WI38 (cell line): ENCODE measurements around the gene ITM2C.

ENCODE experiments used
- H3K4me3 ChIP-seq: 2 replicates; pipeline ENCODE4 v1.5.1; 2011; ENCODE audit warnings: low read depth, mild to moderate bottlenecking, control low read depth, low read length
- TF ChIP-seq, protein P1 (sequence below): IDR thresholded peaks from 2 replicates; pipeline ENCODE4 v1.5.1; 2012; ENCODE audit warnings: low read depth, mild to moderate bottlenecking, control low read depth, low read length

Gene ITM2C

DNA sequence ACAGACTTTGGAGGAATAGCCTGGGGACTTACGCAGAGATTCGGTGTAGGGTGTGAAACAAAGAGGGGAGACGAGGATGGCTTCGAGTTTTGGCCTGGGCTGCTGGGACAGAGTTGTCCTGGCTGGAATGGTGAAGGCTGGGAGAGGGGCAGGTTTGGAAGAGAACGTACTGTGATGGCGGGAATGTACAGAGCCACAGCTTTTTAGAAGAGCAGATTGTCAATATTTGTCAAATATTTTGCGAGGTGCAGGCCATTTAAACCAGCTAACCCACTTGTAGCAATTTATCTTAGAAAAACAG lies 14.4 kb upstream of the ITM2C start:
- TF ChIP-seq, protein P1, sequence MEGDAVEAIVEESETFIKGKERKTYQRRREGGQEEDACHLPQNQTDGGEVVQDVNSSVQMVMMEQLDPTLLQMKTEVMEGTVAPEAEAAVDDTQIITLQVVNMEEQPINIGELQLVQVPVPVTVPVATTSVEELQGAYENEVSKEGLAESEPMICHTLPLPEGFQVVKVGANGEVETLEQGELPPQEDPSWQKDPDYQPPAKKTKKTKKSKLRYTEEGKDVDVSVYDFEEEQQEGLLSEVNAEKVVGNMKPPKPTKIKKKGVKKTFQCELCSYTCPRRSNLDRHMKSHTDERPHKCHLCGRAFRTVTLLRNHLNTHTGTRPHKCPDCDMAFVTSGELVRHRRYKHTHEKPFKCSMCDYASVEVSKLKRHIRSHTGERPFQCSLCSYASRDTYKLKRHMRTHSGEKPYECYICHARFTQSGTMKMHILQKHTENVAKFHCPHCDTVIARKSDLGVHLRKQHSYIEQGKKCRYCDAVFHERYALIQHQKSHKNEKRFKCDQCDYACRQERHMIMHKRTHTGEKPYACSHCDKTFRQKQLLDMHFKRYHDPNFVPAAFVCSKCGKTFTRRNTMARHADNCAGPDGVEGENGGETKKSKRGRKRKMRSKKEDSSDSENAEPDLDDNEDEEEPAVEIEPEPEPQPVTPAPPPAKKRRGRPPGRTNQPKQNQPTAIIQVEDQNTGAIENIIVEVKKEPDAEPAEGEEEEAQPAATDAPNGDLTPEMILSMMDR: no peak

DNA sequence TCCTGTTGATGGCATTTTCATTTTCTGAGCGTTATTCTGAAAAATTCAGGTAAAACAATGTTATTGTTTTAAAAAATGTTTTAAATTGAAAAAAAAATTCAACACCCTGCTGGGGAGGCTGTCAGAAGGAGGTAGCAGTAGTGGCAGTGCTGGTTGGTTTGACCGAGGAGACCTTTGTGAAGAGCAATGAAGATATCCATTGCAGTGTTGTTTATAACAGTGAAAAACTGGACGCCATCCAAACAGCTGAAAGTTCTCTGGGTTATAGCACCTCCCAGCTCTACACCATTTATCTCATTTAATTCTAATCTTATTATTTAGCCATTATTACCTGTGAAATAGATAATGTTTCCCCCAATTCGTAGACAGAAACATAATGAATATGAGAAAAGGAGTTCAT lies 12.6 kb upstream of the ITM2C start:
- TF ChIP-seq, protein P1: no peak

More for the DNA sequence above, 14.4 kb upstream of the ITM2C start:
- no peak overlapping the region for H3K4me3 ChIP-seq

DNA sequence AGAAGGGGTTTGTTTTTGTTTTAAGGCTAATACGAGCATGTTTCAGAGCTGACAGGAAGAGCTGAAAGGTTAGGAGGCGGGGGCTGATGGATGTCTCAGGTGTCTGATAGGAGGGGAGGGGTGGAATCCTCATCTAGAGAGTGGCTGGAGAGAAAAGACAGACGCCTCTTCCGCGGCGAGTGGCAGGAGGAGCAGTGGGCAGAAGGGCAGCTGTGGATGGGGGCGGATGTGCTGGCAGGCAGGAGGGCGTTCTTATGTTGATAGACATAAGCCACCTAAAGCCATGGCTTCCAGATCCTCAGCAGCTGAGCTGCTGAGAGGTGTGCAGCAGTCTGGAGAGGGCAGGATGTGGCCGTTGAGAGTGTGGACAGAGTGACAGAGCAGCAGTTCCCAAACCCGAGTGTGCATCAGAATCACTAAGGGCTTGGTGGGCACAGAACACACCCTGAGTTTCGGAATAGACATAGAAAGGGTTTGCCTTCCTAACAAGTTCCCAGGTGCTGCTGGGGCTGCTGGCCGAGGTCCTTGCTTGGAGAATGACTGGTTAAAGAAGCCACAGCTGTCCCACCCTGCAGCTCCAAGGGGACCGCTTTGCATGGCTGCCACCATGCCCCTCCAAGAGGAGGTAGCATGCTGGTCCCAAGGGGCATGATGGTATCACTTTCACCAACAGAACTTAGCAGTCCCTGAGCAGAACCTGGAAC lies 3.0 kb upstream of the ITM2C start:
- TF ChIP-seq, protein P1: no peak
- no peak overlapping the region for H3K4me3 ChIP-seq

More for the DNA sequence above, 12.6 kb upstream of the ITM2C start:
- H3K4me3 ChIP-seq: no peak overlapping the region

DNA sequence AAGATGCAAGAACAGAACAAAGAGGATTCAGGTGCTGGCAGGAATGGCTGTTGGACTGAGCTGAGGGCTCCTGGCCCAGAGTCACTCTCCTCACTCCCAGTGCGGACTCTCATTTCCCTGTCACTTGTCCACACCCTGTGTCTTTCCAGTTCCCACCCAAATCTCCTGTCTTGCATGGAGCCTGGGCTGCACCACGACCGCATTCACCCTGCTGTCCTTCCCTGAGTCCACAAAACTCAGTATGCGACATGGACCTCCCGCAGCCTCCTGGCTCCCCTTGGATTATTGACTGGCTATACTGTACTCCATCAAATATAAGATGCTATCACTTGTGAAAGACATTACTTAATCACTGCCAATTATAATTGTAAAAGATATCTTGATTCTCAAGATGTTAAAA lies 2.5 kb upstream of the ITM2C start:
- H3K4me3 ChIP-seq: no peak overlapping the region
- TF ChIP-seq, protein P1: no peak

DNA sequence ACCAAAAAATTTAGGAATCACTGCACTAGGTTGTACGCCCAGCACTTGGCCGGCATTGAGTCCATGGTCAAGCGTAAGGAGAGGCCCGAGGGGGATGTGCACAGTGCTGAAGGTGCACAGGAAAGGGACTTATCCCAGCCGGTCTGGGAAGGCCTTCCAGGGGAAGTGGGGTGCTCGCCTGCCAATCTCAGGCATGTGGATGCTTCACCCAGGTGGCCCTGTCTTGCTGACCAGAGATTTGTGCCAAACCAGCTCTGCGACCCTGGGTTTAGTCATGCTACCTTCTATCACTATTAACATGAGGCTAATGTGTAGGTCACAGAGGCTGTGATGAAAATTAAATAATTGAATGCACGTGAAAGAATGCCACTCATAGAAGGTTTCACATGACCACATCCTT lies 1.7 kb upstream of the ITM2C start:
- TF ChIP-seq, protein P1: no peak
- no peak overlapping the region for H3K4me3 ChIP-seq

DNA sequence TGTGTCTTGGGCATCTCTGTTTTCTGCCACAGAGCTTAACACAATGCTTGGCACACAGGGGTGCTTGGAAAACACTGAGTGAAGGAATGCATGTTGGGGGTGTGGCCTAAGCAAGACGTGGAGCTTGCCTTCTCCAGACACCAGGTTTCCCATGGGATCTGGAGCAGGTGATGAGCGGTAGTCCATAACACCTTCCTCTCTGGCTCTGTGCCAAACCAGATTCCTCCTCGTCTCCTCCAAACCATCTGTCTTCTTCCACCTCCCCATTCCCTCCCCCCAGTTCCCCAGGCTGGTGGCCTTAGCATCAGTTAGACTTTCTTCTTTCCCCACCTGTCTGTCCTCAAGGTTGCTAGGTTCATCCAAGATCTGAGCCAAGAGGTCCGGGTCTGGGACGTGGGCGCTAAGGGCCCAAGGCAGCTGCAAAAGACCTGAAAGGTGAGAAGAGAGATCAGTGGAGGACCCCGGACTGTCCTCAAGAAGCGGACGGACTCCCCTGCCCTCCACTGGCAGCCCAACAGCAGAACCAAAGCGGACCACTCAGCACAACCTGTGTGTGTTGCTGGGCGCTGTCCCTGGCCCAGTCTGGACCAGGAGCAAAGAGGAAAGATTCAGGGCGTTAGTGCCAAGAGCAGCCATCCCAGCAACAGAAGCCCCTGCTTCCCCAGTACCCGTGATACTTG lies 1.2 kb upstream of the ITM2C start:
- H3K4me3 ChIP-seq: no peak overlapping the region
- TF ChIP-seq, protein P1: no peak

DNA sequence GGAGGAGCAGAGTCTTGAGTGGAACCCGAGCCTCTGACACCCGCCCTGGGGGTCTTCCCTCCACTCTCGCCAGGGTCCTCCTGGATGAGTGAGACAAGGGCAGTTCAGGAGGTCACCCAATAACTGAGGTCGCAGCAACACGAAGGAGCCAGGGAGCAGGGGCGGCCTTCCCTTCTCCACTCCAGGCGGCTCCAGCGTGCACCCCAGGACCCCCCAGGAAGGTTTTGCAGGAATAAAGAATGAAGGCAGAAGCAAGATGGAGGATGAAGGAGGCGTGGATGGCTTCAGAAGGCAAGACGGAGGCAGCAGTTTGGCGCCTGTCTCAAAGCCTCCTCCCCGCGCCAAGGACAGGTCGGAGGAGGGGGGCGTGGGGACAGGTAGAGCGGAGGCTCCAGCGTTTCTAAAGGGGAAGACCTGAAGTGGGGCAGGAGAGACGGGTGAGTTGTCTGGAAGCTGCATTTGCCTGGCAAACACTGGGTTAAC lies 579 bp upstream of the ITM2C start:
- H3K4me3 ChIP-seq: peak overlapping the region; percentile 87
- TF ChIP-seq, protein P1: no peak
